GM12875 (cell line): ENCODE results near the gene UNC5A.

Experiments used
- H3K4me3 ChIP-seq: one replicate; pipeline ENCODE4 v1.5.1; 2011; ENCODE audit warnings: low read depth, low read length, control low read depth
- TF ChIP-seq, protein P1 (sequence below): IDR thresholded peaks from 2 replicates; pipeline ENCODE4 v1.5.1; 2011; ENCODE audit warnings: low read depth, mild to moderate bottlenecking, control low read depth, inconsistent platforms, low read length, moderate library complexity, borderline replicate concordance; ENCODE audit not compliant: insufficient read depth

Gene UNC5A

DNA sequence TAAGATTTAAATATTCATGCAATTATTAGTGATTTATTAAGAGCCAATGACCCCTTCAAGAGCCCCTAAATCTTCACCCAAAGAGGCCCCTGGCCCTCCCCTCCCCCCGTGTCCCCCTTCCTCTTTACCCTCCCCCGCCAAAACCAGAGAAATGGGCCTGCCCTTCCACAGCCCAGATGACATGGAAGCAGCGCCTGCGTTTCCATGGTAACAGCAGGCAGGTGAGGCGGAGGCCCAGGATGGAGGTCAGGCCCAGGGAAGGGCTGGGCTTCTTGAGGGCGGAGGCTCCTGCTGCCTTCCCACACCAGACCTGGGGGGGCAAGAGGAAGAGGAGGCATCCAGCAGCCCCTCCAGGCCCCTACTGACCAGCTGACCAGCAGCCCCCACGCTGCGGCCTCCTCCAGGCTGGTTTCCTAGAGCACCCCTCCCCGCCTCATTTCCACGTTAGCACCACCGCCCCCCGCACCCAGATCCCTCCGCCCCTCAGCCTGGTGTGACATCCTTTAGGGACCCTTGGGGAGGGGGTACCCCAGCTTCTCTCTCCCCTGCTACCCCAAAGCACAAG, 37.4 kb downstream of the UNC5A start:
- no peak overlapping the region for H3K4me3 ChIP-seq
- TF ChIP-seq, protein P1, sequence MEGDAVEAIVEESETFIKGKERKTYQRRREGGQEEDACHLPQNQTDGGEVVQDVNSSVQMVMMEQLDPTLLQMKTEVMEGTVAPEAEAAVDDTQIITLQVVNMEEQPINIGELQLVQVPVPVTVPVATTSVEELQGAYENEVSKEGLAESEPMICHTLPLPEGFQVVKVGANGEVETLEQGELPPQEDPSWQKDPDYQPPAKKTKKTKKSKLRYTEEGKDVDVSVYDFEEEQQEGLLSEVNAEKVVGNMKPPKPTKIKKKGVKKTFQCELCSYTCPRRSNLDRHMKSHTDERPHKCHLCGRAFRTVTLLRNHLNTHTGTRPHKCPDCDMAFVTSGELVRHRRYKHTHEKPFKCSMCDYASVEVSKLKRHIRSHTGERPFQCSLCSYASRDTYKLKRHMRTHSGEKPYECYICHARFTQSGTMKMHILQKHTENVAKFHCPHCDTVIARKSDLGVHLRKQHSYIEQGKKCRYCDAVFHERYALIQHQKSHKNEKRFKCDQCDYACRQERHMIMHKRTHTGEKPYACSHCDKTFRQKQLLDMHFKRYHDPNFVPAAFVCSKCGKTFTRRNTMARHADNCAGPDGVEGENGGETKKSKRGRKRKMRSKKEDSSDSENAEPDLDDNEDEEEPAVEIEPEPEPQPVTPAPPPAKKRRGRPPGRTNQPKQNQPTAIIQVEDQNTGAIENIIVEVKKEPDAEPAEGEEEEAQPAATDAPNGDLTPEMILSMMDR, result no peak

DNA sequence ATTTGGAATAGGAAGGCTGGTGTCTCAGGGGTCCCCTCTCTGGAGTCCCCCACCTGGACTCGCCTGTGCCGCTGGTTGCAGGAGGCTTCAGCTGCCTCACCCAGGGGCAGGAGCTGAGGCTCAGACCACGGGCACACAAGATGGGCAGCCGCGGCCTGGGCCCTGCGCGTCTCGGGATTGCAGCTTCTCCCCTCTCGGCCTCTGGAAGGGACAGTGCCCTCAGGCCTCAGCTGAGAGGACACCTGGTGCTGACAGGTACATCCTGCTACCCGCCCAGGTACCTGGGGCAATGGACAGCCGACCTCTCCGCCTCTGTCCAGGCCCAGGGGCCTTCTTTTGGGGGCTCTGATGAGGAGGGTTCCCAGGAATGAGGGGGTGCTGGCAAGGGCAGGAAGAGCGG, 38.3 kb downstream of the UNC5A start:
- H3K4me3 ChIP-seq, result no peak overlapping the region

DNA sequence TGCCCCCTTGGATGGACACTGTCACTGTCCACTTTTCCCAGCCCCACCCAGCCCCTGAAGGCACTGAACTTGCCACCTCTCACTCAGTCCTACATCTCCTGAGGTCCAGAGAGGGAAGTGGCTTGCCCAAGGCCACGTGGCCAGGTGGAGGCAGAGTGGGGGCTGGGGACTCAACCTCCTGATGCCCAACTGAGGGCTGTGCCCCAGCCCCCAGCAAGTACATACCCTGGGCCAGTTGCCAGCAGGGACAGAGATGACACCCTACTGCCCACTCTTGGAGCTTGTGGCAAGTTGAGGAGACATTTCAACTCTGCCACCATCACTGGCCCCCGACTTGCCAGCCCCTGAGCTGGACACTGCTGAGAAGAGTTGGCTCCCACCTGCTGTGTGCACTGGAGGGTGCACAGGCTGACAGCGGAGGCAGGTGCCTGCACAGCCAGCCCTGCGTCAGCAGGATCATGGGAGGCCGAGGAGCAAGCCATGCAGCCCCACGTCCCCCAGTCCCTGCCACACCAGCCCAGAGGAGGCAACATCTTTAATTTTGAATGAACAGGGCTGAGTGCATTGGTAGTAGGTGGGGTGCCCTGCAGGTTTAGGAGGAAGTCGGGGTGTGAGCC, 39.4 kb downstream of the UNC5A start:
- H3K4me3 ChIP-seq, result no peak overlapping the region
- TF ChIP-seq, protein P1, result no peak

More for the DNA sequence above, 38.3 kb downstream of the UNC5A start:
- TF ChIP-seq, protein P1, result no peak

DNA sequence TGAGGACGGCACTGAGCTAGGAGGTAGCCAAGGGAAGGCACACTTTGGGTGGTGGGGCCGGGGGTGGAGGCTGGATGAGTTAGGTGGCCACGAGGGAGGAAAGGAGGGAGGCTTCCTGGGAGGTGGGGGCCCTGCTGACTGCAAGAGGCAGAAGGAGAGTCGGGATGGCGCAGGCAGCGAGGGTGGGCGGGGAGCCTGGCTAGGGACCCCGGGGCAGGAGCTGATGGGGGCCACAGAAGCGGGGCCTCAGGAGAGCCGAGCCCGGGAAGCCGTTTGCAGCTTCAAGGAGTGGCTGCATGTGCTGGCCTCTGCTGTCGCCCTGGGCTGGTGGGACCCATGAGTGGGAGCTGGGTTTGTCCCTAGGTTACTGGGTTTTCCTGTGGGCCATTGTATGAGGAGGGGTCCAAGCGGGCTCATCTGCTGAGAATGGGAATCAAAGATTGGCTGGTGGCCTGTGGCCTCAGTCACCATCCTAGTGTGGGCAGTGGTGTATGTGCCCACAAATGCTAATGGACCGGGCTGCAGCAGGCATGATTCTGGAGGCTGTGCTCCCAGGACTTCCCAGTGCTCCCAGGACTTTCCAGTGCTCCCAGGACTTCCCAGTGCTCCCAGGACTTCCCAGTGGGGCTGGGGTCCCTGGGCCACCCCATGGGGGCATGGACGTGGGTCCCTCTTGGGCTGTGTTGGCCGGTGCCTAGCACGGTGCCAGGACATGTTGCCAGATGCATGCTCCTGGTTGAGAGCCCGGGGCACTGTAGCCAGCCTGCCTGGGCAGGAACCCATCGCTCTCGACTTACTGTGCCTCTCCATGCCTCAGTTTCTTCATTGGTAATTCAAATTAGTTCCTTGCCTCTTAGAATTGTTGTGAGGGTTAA, 40.2 kb downstream of the UNC5A start:
- TF ChIP-seq, protein P1, result no peak
- no peak overlapping the region for H3K4me3 ChIP-seq

DNA sequence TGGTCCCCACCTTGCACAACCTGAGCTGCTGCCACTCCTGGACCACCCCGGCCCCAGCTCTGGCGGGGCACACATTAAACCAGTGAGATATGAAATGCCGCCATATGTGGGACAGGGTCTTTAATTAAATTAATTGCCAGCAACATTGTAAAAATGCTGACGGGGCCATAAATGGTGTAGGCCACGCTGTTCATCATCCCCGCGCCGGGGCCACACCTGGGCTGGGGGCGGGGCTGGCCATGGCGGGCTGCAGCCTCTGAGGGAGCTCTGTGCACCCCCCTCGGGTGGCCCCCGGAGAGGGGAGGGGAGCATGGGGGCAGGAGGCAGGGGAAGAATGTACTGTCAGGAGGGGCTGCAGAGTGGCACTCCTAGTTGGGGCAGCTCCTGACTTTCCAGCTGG, 41.0 kb downstream of the UNC5A start:
- TF ChIP-seq, protein P1, result no peak

DNA sequence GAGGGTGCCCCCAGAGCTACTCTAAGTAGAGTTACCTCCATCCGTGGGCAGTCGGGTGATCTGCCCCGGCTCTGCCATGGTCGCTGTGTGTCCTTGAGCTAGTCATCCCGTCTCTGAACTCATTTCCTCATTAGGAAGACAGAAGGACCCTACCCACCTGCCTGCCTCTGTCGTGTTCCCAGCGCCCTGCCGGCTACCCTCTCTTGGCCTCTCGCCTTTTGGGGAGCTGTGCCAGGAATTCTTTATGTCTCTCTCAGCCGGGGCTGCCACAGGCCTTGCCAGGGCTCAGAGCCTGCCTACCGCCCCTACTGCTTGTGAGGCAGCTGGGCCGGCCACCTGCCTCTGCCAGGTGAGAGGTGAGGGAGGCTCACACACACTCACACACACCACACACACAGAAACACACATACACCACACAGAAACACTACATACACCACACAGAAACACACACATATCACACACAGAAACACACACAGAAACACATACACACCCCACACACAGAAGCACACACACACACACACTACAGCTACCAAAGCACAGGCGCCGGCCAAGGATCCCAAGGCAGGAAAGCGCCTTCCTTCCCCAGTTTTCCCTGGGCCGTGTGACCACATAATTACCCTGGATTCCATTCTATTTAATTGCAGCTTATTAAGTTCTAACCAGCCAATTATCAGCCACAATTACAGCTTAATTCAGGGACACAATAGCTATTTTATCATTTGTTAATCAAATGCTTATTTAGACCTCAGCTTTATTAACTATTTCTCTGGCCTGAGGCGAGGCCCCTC, 41.7 kb downstream of the UNC5A start:
- TF ChIP-seq, protein P1, result no peak

More for the DNA sequence above, 41.0 kb downstream of the UNC5A start:
- no peak overlapping the region for H3K4me3 ChIP-seq

More for the DNA sequence above, 41.7 kb downstream of the UNC5A start:
- H3K4me3 ChIP-seq, result no peak overlapping the region
